CD14-positive monocyte (primary cell): ENCODE measurements around the gene ALOX5. TPM values are rescaled to one million over a fixed set of nuclear protein-coding genes. Genes with fewer than 3 reads are reported as not detected.
A peak's percentile ranks its signal among the peaks of the same experiment; 100 is the strongest.

ENCODE experiments used
- DNase-seq, 3 donors: peaks; one replicate each; pipeline ENCODE4 v3.0.0-alpha.2; 2011 to 2022
- H2AFZ ChIP-seq: 2 replicates; pipeline ENCODE4 v1.6.0; 2012; ENCODE audit warnings: mild to moderate bottlenecking, low read depth, low read length, inconsistent platforms; ENCODE audit not compliant: insufficient read depth, poor library complexity, severe bottlenecking
- H3K27ac ChIP-seq, 2 donors: 1 replicate in 1 of 2; 2 replicates in 1 of 2; pipeline ENCODE4 v1.5.1; 2012 to 2013; ENCODE audit warnings: low read length in 2 of 2, control low read depth in 1 of 2, inconsistent platforms in 1 of 2, low read depth in 1 of 2, mild to moderate bottlenecking in 1 of 2
- H3K27me3 ChIP-seq, 2 donors: one replicate each; pipeline versions ENCODE4 v1.6.0 to v1.6.1; 2011 to 2013; ENCODE audit warnings: low read length in 2 of 2; ENCODE audit not compliant: control insufficient read depth in 2 of 2, insufficient read depth in 2 of 2
- H3K36me3 ChIP-seq, 2 donors: replicated peaks in 1 of 2; 1 replicate in 1 of 2; 2 replicates in 1 of 2; pipeline versions ENCODE4 v1.5.1 to v1.6.1; 2012 to 2013; ENCODE audit warnings: low read length in 2 of 2, control low read depth in 1 of 2, inconsistent platforms in 1 of 2, mild to moderate bottlenecking in 1 of 2; ENCODE audit not compliant: insufficient read depth in 2 of 2, control insufficient read depth in 1 of 2
- H3K4me1 ChIP-seq, 2 donors: 1 replicate in 1 of 2; 2 replicates in 1 of 2; pipeline versions ENCODE4 v1.5.1 to v1.6.1; 2012 to 2013; ENCODE audit warnings: low read length in 2 of 2, control low read depth in 1 of 2, inconsistent platforms in 1 of 2, mild to moderate bottlenecking in 1 of 2, moderate library complexity in 1 of 2; ENCODE audit not compliant: insufficient read depth in 2 of 2, control insufficient read depth in 1 of 2
- H3K4me2 ChIP-seq: replicated peaks from 2 replicates; pipeline ENCODE3; 2012; ENCODE audit warnings: low read length, moderate library complexity, mild to moderate bottlenecking; ENCODE audit not compliant: poor library complexity, severe bottlenecking; ENCODE audit errors: extremely low read depth
- H3K4me3 ChIP-seq, 3 experiments: fragments of 200-600 bp in 1 of 3; sonication (generic) in 1 of 3; replicated peaks in 1 of 3; 1 replicate in 2 of 3; 2 replicates in 1 of 3; pipeline ENCODE4 v1.5.1; 2011 to 2013; ENCODE audit warnings: low read length in 3 of 3, mild to moderate bottlenecking in 3 of 3, control low read depth in 2 of 3, low read depth in 2 of 3, inconsistent platforms in 1 of 3, moderate library complexity in 1 of 3
- H3K79me2 ChIP-seq: 2 replicates; pipeline ENCODE4 v1.6.0; 2012; ENCODE audit warnings: mild to moderate bottlenecking, control low read depth, inconsistent platforms, low read length, moderate library complexity; ENCODE audit not compliant: insufficient read depth
- H3K9ac ChIP-seq: 2 replicates; pipeline ENCODE4 v1.6.0; 2017; ENCODE audit warnings: low read length, mild to moderate bottlenecking; ENCODE audit not compliant: insufficient read depth, poor library complexity, severe bottlenecking
- H3K9me3 ChIP-seq, 2 donors: replicated peaks in 1 of 2; 1 replicate in 1 of 2; 2 replicates in 1 of 2; pipeline versions ENCODE4 v1.5.1 to v1.6.1; 2012 to 2013; ENCODE audit warnings: low read length in 2 of 2, control low read depth in 1 of 2; ENCODE audit not compliant: control insufficient read depth in 1 of 2, insufficient read depth in 1 of 2
- H4K20me1 ChIP-seq: 2 replicates; pipeline ENCODE4 v1.6.0; 2012; ENCODE audit warnings: mild to moderate bottlenecking, low read length, control low read depth, moderate library complexity; ENCODE audit not compliant: insufficient read depth
- H3K27ac Mint-ChIP-seq, 7 donors: one replicate each; pipeline ENCODE4 v1.8.0; 2020; ENCODE audit warnings: mild to moderate bottlenecking in 7 of 7, mixed read lengths in 7 of 7, moderate library complexity in 6 of 7, inconsistent platforms in 2 of 7
- H3K27me3 Mint-ChIP-seq, 3 donors: one replicate each; pipeline ENCODE4 v1.8.0; 2021 to 2022; ENCODE audit warnings: low read depth in 3 of 3, mild to moderate bottlenecking in 3 of 3, mixed read lengths in 3 of 3, moderate library complexity in 3 of 3, inconsistent platforms in 1 of 3
- H3K36me3 Mint-ChIP-seq, 2 donors: one replicate each; pipeline ENCODE4 v1.8.0; 2020; ENCODE audit warnings: mixed read lengths in 2 of 2, inconsistent platforms in 1 of 2, mild to moderate bottlenecking in 1 of 2
- H3K4me1 Mint-ChIP-seq: one replicate; pipeline ENCODE4 v1.8.0; 2020; ENCODE audit warnings: mild to moderate bottlenecking, mixed read lengths
- H3K4me3 Mint-ChIP-seq, 2 donors: one replicate each; pipeline ENCODE4 v1.8.0; 2020; ENCODE audit warnings: mild to moderate bottlenecking in 2 of 2, mixed read lengths in 2 of 2, moderate library complexity in 1 of 2
- H3K9me3 Mint-ChIP-seq, 7 donors: one replicate each; pipeline ENCODE4 v1.8.0; 2020 to 2022; ENCODE audit warnings: mixed read lengths in 7 of 7, mild to moderate bottlenecking in 6 of 7, moderate library complexity in 6 of 7, inconsistent platforms in 2 of 7
- CTCF ChIP-seq: fragments of 200-600 bp; IDR thresholded peaks from one replicate; pipeline ENCODE4 v1.8.0; 2022; ENCODE audit warnings: antibody characterized with exemption, mild to moderate bottlenecking
- WGBS: methylation state at CpG from one replicate; pipeline ENCODE4 v1.1.5; 2013; ENCODE audit warnings: missing lambda C conversion rate; ENCODE audit not compliant: insufficient coverage; 5-methylcytosine and 5-hydroxymethylcytosine counted together
- intact Hi-C, 2 donors: fragments of 100-400 bp; cut with micrococcal nuclease; formaldehyde crosslinking; loops; one replicate each; pipeline versions ENCODE4 v1.15.0 to v1.15.1; 2023
- polyA plus RNA-seq, 3 donors: library from polyadenylated mRNA; depleted of rRNA in 1 of 3; unstranded in 2 of 3; stranded (reverse) in 1 of 3; fragments of 300-500 nt in 2 of 3; fragments of >200 nt in 1 of 3; fragmentation: Illumina TruSeq in 2 of 3; gene quantifications; 1 replicate in 2 of 3; 2 replicates in 1 of 3; pipeline ENCODE4 v1.2.3, GENCODE V29; 2012 to 2021

ALOX5 gene
- polyA plus RNA-seq, 3 donors = 223 to 918 (median 272) TPM

GRCh38 chr10:45488365-45488764 lies 114.3 kb downstream of the ALOX5 start:
- Histone ChIP-seq H3K4me2 (no peak overlapping the region), H2AFZ (no peak overlapping the region), H3K9ac (no peak overlapping the region), H3K27ac (no peak overlapping the region), H3K4me3 (no peak overlapping the region), H3K79me2 (no peaks in the 10 kb centered on the region), H3K9me3 (peaks cover 0 to 12% of the 10 kb centered on the region in 2 donors), H3K4me1 (no peaks in the 10 kb centered on the region), H3K36me3 (peaks cover 4 to 15% of the 10 kb centered on the region in 2 donors), H4K20me1 (no peaks in the 10 kb centered on the region), H3K27me3 (no peaks in the 10 kb centered on the region)
- 99% methylated on average over 9 of the region's 10 CpGs for WGBS
- Mint-ChIP-seq H3K9me3 (peaks cover 0 to 10% (median 8%) of the 10 kb centered on the region in 7 donors), H3K4me3 (no peak overlapping the region), H3K27me3 (peaks cover 0 to 1% (median 0%) of the 10 kb centered on the region in 3 donors), H3K4me1 (no peaks in the 10 kb centered on the region), H3K27ac (peak overlapping the region in 2 of 7 donors; percentile 32 to 42), H3K36me3 (peaks cover 36 to 43% of the 10 kb centered on the region in 2 donors)
- no peak for TF ChIP-seq CTCF
- DNase-seq = no peak
- intact Hi-C loops = no loop called here

- Histone ChIP-seq H2AFZ (no peak overlapping the region), H3K9ac (no peak overlapping the region), H3K27ac (no peak overlapping the region), H3K4me2 (no peak overlapping the region), H4K20me1 (no peaks in the 10 kb centered on the region), H3K9me3 (peaks cover 7 to 17% of the 10 kb centered on the region in 2 donors), H3K27me3 (no peaks in the 10 kb centered on the region), H3K4me1 (no peaks in the 10 kb centered on the region), H3K79me2 (no peaks in the 10 kb centered on the region), H3K36me3 (peaks cover 4 to 5% of the 10 kb centered on the region in 2 donors), H3K4me3 (no peak overlapping the region)
- Mint-ChIP-seq H3K27ac (no peak overlapping the region), H3K36me3 (peaks cover 19 to 31% of the 10 kb centered on the region in 2 donors), H3K4me1 (no peaks in the 10 kb centered on the region), H3K27me3 (peaks cover 0 to 1% (median 0%) of the 10 kb centered on the region in 3 donors), H3K9me3 (peaks cover 5 to 17% (median 12%) of the 10 kb centered on the region in 7 donors), H3K4me3 (no peak overlapping the region)
- DNase-seq = no peak
- intact Hi-C loops = no loop called here
- no CpG with 5 or more reads among the region's 3 CpGs for WGBS
- no peak for TF ChIP-seq CTCF
Measured at GRCh38 chr10:45490277-45490676, 116.3 kb downstream of the ALOX5 start.
